ENCODE data around the gene EHMT1.

DNA sequence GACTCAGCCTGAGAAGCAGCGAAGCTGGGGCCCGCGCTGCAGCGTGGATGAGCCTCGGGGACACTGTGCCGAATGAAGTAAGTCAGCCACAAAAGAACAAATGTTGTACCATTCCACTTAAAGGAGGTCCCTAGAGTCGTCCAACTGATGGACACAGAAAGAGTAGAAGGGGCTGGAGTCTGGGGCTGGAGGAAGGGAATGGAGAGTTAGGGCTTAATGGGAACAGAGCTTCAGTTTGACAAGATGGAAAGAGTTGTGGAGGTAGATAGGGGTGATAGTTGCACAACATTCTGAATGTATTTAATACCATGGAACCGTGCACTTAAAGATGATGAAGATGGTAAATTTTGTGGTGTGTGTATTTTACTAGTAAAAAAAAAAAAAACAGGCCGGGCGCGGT is 119.9 kb downstream of the EHMT1 start:
- TF ChIP-seq POLR2A (IDR thresholded peaks at IDR 0.05) = no peak
- TF ChIP-seq, protein P1, sequence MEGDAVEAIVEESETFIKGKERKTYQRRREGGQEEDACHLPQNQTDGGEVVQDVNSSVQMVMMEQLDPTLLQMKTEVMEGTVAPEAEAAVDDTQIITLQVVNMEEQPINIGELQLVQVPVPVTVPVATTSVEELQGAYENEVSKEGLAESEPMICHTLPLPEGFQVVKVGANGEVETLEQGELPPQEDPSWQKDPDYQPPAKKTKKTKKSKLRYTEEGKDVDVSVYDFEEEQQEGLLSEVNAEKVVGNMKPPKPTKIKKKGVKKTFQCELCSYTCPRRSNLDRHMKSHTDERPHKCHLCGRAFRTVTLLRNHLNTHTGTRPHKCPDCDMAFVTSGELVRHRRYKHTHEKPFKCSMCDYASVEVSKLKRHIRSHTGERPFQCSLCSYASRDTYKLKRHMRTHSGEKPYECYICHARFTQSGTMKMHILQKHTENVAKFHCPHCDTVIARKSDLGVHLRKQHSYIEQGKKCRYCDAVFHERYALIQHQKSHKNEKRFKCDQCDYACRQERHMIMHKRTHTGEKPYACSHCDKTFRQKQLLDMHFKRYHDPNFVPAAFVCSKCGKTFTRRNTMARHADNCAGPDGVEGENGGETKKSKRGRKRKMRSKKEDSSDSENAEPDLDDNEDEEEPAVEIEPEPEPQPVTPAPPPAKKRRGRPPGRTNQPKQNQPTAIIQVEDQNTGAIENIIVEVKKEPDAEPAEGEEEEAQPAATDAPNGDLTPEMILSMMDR (IDR thresholded peaks at IDR 0.05) = no peak
